SKM-1 treated with dmso at 0.1 percent for 144 hours (cell line): ENCODE data around the gene SLC6A15.

Experiments
- DNase-seq: peaks from one replicate; lab custom pipeline; 2025; ENCODE audit not compliant: unreplicated experiment; lab: John Stamatoyannopoulos, UW

The SLC6A15 gene

DNA sequence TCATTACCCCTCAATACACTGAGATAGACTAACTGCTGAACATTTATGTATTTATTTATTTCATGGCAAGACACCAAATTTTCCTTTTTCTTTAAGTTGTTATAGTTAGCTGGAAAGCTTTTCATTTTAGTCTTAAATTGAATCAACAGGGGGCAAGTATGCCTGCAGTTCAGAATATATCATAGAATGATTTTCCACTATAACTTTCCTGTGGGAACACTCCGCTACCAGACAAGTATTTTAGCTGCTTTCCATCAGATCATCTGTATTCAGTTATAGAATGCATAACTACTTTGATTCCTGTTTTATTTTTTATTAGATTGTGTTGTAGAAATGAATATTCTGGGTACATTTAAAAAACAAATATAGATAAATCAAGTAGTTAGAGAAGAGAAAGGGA, 102.0 kb downstream of the SLC6A15 start:
- DNase-seq, result no peak
